Spinal cord (tissue), 10 donors: ENCODE measurements around the gene PLXNA2. TPM values are rescaled to one million over a fixed set of nuclear protein-coding genes. Genes with fewer than 3 reads are reported as not detected.

Experiments used
- DNase-seq, 6 donors: peaks; one replicate each; pipeline versions ENCODE4 v3.0.0 to v3.0.0-alpha.2; 2013 to 2015; ENCODE audit warnings: low spot score in 6 of 6, low read depth in 4 of 6
- H3K27ac ChIP-seq: one replicate; pipeline ENCODE4 v1.5.1; 2013; ENCODE audit warnings: low read depth, low read length, control low read depth
- H3K27me3 ChIP-seq: one replicate; pipeline ENCODE4 v1.6.1; 2013; ENCODE audit warnings: low read length; ENCODE audit not compliant: control insufficient read depth, insufficient read depth
- H3K36me3 ChIP-seq: one replicate; pipeline ENCODE4 v1.6.1; 2013; ENCODE audit warnings: low read length; ENCODE audit not compliant: control insufficient read depth, insufficient read depth
- H3K4me1 ChIP-seq: one replicate; pipeline ENCODE4 v1.6.1; 2013; ENCODE audit warnings: low read length; ENCODE audit not compliant: control insufficient read depth, insufficient read depth
- H3K4me3 ChIP-seq: one replicate; pipeline ENCODE4 v1.5.1; 2013; ENCODE audit warnings: low read depth, low read length, control low read depth
- H3K9me3 ChIP-seq: one replicate; pipeline ENCODE4 v1.6.1; 2013; ENCODE audit warnings: low read length; ENCODE audit not compliant: control insufficient read depth, insufficient read depth
- WGBS: methylation state at CpG from one replicate; pipeline ENCODE4 v1.1.5; 2013; ENCODE audit warnings: missing lambda C conversion rate; ENCODE audit not compliant: insufficient coverage; 5-methylcytosine and 5-hydroxymethylcytosine counted together
- polyA plus RNA-seq, 2 donors: library from polyadenylated mRNA; unstranded; fragments of 120-200 nt; gene quantifications; one replicate each; pipeline ENCODE4 v1.2.1, GENCODE V29; 2013; ENCODE audit not compliant: insufficient read length in 2 of 2
- total RNA-seq, 2 donors: library from RNA; depleted of rRNA in 1 of 2; stranded (reverse); fragments of 120-200 nt in 1 of 2; fragments of >200 nt in 1 of 2; gene quantifications; one replicate each; pipeline versions ENCODE4 v1.2.3 to v1.2.4, GENCODE V29; 2013 to 2014
- donor health status: healthy.

PLXNA2 gene
- total and polyA plus RNA-seq, 4 donors, result 22.0 to 52.8 (median 39.7) TPM

GRCh38 chr1:208228026-208228425, 16.2 kb downstream of the PLXNA2 start:
- 71% methylated on average over 3 of the region's 3 CpGs for WGBS
- Histone ChIP-seq H3K4me3 (no peak overlapping the region), H3K36me3 (peaks cover 8% of the 10 kb centered on the region), H3K27ac (no peak overlapping the region), H3K9me3 (no peaks in the 10 kb centered on the region), H3K27me3 (no peaks in the 10 kb centered on the region), H3K4me1 (peaks cover 40% of the 10 kb centered on the region)
- DNase-seq, result no peak

DNA sequence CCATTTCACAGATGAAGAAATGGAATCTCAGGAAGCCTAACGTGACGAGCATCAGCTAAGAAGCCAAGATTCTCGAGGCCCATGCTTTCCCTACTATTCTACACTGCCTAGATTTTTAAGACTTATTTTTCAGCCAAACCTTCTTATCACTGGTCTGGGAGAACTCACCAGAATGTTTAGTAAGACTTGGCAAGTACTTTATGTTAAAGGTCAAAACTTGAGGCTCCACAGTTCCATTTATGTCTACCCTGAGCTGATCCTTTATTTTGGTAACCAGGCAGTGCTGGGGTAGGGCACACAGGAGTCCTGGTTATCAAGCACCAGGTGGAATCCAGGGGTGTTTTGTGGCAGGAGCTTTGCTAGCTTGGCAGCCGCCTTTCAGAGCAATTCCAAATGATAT, 16.8 kb downstream of the PLXNA2 start:
- peaks cover 8% of the 10 kb centered on the region for H3K36me3 ChIP-seq
- no CpG with 5 or more reads among the region's 4 CpGs for WGBS
- H3K4me1 ChIP-seq, result peaks cover 34% of the 10 kb centered on the region
- H3K27ac ChIP-seq, result no peak overlapping the region
- H3K27me3 ChIP-seq, result no peaks in the 10 kb centered on the region
- no peak for DNase-seq
- no peaks in the 10 kb centered on the region for H3K9me3 ChIP-seq
- no peak overlapping the region for H3K4me3 ChIP-seq

- H3K4me3 ChIP-seq, result no peak overlapping the region
- no peaks in the 10 kb centered on the region for H3K27me3 ChIP-seq
- no peaks in the 10 kb centered on the region for H3K9me3 ChIP-seq
- H3K27ac ChIP-seq, result no peak overlapping the region
- H3K4me1 ChIP-seq, result peaks cover 23% of the 10 kb centered on the region
- no peak for DNase-seq
- 56% methylated on average over 8 of the region's 13 CpGs for WGBS
- H3K36me3 ChIP-seq, result peaks cover 8% of the 10 kb centered on the region
Observed at GRCh38 chr1:208225954-208226937, 17.9 kb downstream of the PLXNA2 start.

DNA sequence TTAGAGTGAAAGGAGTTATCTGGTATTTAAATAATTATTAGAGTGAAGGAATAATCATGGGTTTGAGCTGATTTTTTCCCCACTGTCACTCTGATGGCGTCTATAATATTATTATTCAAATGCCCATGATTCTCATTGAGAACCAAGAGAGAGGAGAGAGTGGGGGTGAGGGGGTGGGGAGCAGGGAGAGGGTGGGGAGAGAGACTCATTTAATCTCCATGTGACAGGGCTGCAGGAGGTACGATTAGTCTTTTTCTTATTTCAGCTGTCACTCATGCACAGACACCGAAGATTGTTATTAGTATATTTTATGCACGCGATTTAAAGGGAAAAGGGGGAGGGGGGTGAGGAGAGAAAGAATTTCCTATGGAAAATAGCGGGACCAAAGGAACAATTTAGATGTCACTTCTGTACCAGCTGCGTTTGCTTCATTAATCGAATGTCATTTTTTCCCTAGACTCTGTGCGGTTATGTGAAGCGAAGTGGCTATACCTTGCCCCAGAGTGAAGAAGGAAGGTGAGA, 19.9 kb downstream of the PLXNA2 start:
- H3K9me3 ChIP-seq, result no peaks in the 10 kb centered on the region
- peaks cover 10% of the 10 kb centered on the region for H3K36me3 ChIP-seq
- H3K27me3 ChIP-seq, result no peaks in the 10 kb centered on the region
- no peak overlapping the region for H3K4me3 ChIP-seq
- H3K27ac ChIP-seq, result no peak overlapping the region
- peak in 1 of 6 donors; percentile 51 for DNase-seq
- 73% methylated on average over 9 of the region's 10 CpGs for WGBS
- peaks cover 27% of the 10 kb centered on the region for H3K4me1 ChIP-seq

DNA sequence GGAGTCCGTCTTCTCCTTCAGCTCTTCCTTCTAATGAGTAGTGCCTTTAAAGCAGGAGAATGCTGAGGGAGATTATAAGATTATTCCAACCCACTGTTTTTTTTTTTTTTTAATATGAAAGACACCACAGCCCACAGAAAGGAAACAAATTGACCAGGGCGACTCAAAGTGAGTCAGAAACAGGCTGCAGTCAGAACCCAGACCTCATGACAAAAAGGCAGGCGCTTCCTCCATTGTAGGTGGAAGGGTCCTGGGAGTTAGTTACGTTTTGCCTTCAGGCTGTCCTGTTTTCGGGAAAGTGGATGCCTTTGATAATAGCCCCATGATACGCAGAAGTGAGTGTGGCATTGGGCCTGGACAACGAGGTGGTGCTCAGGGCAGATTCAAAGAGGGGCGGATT, 21.0 kb downstream of the PLXNA2 start:
- no peaks in the 10 kb centered on the region for H3K9me3 ChIP-seq
- H3K4me3 ChIP-seq, result no peak overlapping the region
- 73% methylated on average over 6 of the region's 8 CpGs for WGBS
- peaks cover 33% of the 10 kb centered on the region for H3K4me1 ChIP-seq
- no peaks in the 10 kb centered on the region for H3K27me3 ChIP-seq
- DNase-seq, result no peak
- no peak overlapping the region for H3K27ac ChIP-seq
- peaks cover 10% of the 10 kb centered on the region for H3K36me3 ChIP-seq

- Histone ChIP-seq H3K27ac (no peak overlapping the region), H3K36me3 (peaks cover 13% of the 10 kb centered on the region), H3K4me1 (peaks cover 33% of the 10 kb centered on the region), H3K27me3 (no peaks in the 10 kb centered on the region), H3K4me3 (no peak overlapping the region), H3K9me3 (no peaks in the 10 kb centered on the region)
- 87% methylated on average over 9 of the region's 14 CpGs for WGBS
- DNase-seq, result no peak
Observed at GRCh38 chr1:208222376-208223126, 21.6 kb downstream of the PLXNA2 start.

- no peak overlapping the region for H3K27ac ChIP-seq
- WGBS, result no CpG with 5 or more reads among the region's 1 CpG
- DNase-seq, result no peak
- no peak overlapping the region for H3K4me3 ChIP-seq
- no peaks in the 10 kb centered on the region for H3K9me3 ChIP-seq
- peaks cover 26% of the 10 kb centered on the region for H3K36me3 ChIP-seq
- no peaks in the 10 kb centered on the region for H3K27me3 ChIP-seq
- peaks cover 26% of the 10 kb centered on the region for H3K4me1 ChIP-seq
Observed at GRCh38 chr1:208221291-208221622, 22.9 kb downstream of the PLXNA2 start.

DNA sequence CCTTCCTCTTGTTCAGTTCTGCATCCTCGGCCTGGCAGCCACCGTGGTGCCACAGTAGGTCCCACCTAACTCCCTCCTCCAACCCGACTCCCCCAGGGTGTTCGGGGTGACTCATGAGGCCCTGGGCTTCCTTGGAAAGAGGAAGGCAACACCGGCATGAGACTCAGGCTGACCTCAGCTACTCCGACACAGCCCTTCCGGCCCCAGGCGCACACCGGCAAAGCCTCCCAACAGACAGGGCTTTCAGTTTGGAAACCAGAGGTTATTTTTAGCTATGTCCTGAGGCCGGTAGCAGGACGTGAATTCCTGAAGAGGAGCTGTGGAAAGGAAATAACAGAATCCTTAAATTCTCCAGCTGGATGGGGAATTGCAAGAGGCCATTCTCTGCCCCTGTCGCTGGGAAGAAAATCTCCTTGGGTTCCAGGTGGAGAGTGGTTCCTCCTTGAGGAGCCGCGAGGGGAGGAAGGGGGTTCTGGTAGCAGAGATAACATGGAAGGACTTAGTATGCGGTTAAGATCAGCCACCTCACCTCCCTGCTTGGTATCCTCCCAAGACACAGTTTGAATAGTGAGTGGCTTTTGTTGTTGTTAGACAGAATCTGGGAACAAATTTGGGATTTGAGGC, 24.4 kb downstream of the PLXNA2 start:
- Histone ChIP-seq H3K4me1 (peaks cover 22% of the 10 kb centered on the region), H3K4me3 (no peak overlapping the region), H3K9me3 (no peaks in the 10 kb centered on the region), H3K36me3 (peaks cover 33% of the 10 kb centered on the region), H3K27me3 (no peaks in the 10 kb centered on the region), H3K27ac (peak overlapping the region; percentile 21)
- WGBS, result 74% methylated on average over 7 of the region's 15 CpGs
- no peak for DNase-seq

DNA sequence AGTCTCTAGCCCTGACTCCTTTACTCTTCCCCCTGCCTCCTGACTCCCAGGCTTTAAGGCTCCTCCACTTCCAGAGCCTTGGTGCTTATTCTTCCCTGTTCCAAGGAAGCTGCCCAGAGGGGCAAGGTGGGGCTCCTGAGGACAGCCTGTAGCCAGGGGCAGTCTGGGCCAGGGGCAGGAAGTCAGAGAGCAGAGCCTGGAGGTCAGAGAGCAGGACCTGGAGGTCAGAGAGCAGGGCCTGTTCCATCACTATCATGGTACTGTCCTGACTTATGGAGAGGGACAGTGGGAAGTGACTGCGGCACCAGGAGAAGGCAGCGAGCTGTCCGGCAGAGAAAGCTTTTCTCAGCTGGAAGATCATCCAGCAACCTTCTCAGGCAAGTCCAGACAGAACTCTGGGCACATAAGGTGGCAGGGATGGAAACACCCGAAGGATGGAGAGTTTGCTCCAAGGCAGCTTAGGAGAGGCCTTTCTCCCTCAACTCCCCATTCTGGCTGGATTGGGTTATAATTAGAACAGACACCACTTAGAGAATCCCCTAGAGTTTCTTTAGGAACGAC, 25.0 kb downstream of the PLXNA2 start:
- no peak overlapping the region for H3K4me3 ChIP-seq
- H3K27me3 ChIP-seq, result no peaks in the 10 kb centered on the region
- peaks cover 22% of the 10 kb centered on the region for H3K4me1 ChIP-seq
- 88% methylated on average over 4 of the region's 5 CpGs for WGBS
- no peak for DNase-seq
- peaks cover 35% of the 10 kb centered on the region for H3K36me3 ChIP-seq
- H3K27ac ChIP-seq, result no peak overlapping the region
- no peaks in the 10 kb centered on the region for H3K9me3 ChIP-seq
